IPS-20b (cell line): ENCODE measurements around the gene MRPL2.
A peak's percentile ranks its signal among the peaks of the same experiment; 100 is the strongest.

Experiments
- H3K27ac ChIP-seq: one replicate; pipeline ENCODE4 v1.5.1; 2013; ENCODE audit warnings: low read length
- H3K27me3 ChIP-seq: 2 replicates; pipeline ENCODE4 v1.6.1; 2013; ENCODE audit warnings: mild to moderate bottlenecking, low read length, inconsistent platforms; ENCODE audit not compliant: insufficient read depth
- H3K36me3 ChIP-seq: 2 replicates; pipeline ENCODE4 v1.6.1; 2013; ENCODE audit warnings: low read depth, mild to moderate bottlenecking, inconsistent platforms, low read length, moderate library complexity; ENCODE audit not compliant: insufficient read depth
- H3K4me1 ChIP-seq: 2 replicates; pipeline ENCODE4 v1.6.1; 2013; ENCODE audit warnings: mild to moderate bottlenecking, control low read depth, inconsistent platforms, low read length, moderate library complexity; ENCODE audit not compliant: insufficient read depth
- H3K4me3 ChIP-seq: 2 replicates; pipeline ENCODE4 v1.5.1; 2013; ENCODE audit warnings: mild to moderate bottlenecking, low read length, inconsistent platforms
- H3K9ac ChIP-seq: 2 replicates; pipeline ENCODE4 v1.6.1; 2013; ENCODE audit warnings: low read depth, mild to moderate bottlenecking, inconsistent platforms, low read length, moderate library complexity
- H3K9me3 ChIP-seq: 2 replicates; pipeline ENCODE4 v1.6.1; 2013; ENCODE audit warnings: mild to moderate bottlenecking, low read depth, low read length, inconsistent platforms; ENCODE audit not compliant: insufficient read depth

The MRPL2 gene

GRCh38 chr6:43024436-43024835 is 34.8 kb downstream of the MRPL2 start:
- no peak overlapping the region for H3K9ac ChIP-seq
- H3K36me3 ChIP-seq: peaks cover 76% of the 10 kb centered on the region
- H3K4me3 ChIP-seq: no peak overlapping the region
- peaks cover 7% of the 10 kb centered on the region; the same call in 1 of the 2 replicates for H3K4me1 ChIP-seq
- H3K27ac ChIP-seq: no peak overlapping the region
- no peaks in the 10 kb centered on the region for H3K9me3 ChIP-seq
- no peaks in the 10 kb centered on the region for H3K27me3 ChIP-seq

GRCh38 chr6:43021270-43022047 is 37.8 kb downstream of the MRPL2 start, which contains the start of gene RRP36:
Gene RRP36 (plus strand): TSS chr6:43021623. CDS start chr6:43021655, 32 bp downstream.
- peak within 1 kb of the TSS; percentile 99 for H3K27ac ChIP-seq
- H3K27me3 ChIP-seq: no peaks in the 10 kb centered on the region
- peaks cover 71% of the 10 kb centered on the region for H3K36me3 ChIP-seq
- H3K4me1 ChIP-seq: peaks cover 7% of the 10 kb centered on the region; the same call in 1 of the 2 replicates
- peak within 1 kb of the TSS; percentile 100 for H3K9ac ChIP-seq
- H3K4me3 ChIP-seq: peak within 1 kb of the TSS; percentile 100
- no peaks in the 10 kb centered on the region for H3K9me3 ChIP-seq

GRCh38 chr6:43020847-43021246 is 38.4 kb downstream of the MRPL2 start:
- Histone ChIP-seq H3K4me3 (peak overlapping the region; percentile 100), H3K36me3 (peaks cover 65% of the 10 kb centered on the region), H3K9me3 (no peaks in the 10 kb centered on the region), H3K27me3 (no peaks in the 10 kb centered on the region), H3K27ac (peak overlapping the region; percentile 89), H3K9ac (peak overlapping the region; percentile 100; the same call in 1 of the 2 replicates), H3K4me1 (peaks cover 7% of the 10 kb centered on the region; the same call in 1 of the 2 replicates)

GRCh38 chr6:43020052-43020705 is 39.1 kb downstream of the MRPL2 start:
- Histone ChIP-seq H3K9ac (peak overlapping the region; percentile 100; the same call in 1 of the 2 replicates), H3K4me1 (peaks cover 9% of the 10 kb centered on the region; the same call in 1 of the 2 replicates), H3K9me3 (no peaks in the 10 kb centered on the region), H3K27ac (peak overlapping the region; percentile 89), H3K27me3 (no peaks in the 10 kb centered on the region), H3K36me3 (peaks cover 60% of the 10 kb centered on the region), H3K4me3 (peak overlapping the region; percentile 100; the same call in 1 of the 2 replicates)

- Histone ChIP-seq H3K9ac (no peak overlapping the region), H3K27ac (no peak overlapping the region), H3K4me1 (peaks cover 13% of the 10 kb centered on the region; the same call in 1 of the 2 replicates), H3K27me3 (no peaks in the 10 kb centered on the region), H3K36me3 (peaks cover 50% of the 10 kb centered on the region), H3K9me3 (no peaks in the 10 kb centered on the region), H3K4me3 (no peak overlapping the region)
These were observed 40.1 kb downstream of the MRPL2 start for GRCh38 chr6:43019152-43019551.

- Histone ChIP-seq H3K4me3 (no peak overlapping the region), H3K27ac (no peak overlapping the region), H3K27me3 (no peaks in the 10 kb centered on the region), H3K9ac (no peak overlapping the region), H3K36me3 (peaks cover 46% of the 10 kb centered on the region), H3K9me3 (no peaks in the 10 kb centered on the region), H3K4me1 (peaks cover 22% of the 10 kb centered on the region; the same call in 1 of the 2 replicates)
These were observed 42.3 kb downstream of the MRPL2 start for GRCh38 chr6:43016943-43017334.

- H3K4me1 ChIP-seq: peaks cover 22% of the 10 kb centered on the region; the same call in 1 of the 2 replicates
- no peak overlapping the region for H3K27ac ChIP-seq
- peaks cover 52% of the 10 kb centered on the region for H3K36me3 ChIP-seq
- H3K9ac ChIP-seq: no peak overlapping the region
- no peaks in the 10 kb centered on the region for H3K27me3 ChIP-seq
- H3K4me3 ChIP-seq: no peak overlapping the region
- H3K9me3 ChIP-seq: no peaks in the 10 kb centered on the region
These were observed 42.9 kb downstream of the MRPL2 start for GRCh38 chr6:43016176-43016942.

- Histone ChIP-seq H3K36me3 (peaks cover 58% of the 10 kb centered on the region), H3K9ac (peak overlapping the region; percentile 91), H3K4me3 (peak overlapping the region; percentile 99), H3K4me1 (peaks cover 15% of the 10 kb centered on the region; the same call in 1 of the 2 replicates), H3K27ac (peak overlapping the region; percentile 64), H3K27me3 (no peaks in the 10 kb centered on the region), H3K9me3 (no peaks in the 10 kb centered on the region)
These were observed 44.8 kb downstream of the MRPL2 start for GRCh38 chr6:43014434-43014909.

GRCh38 chr6:43013843-43014433 is 45.3 kb downstream of the MRPL2 start, which contains the start of the genes KLHDC3 and MEA1:
Gene KLHDC3 (plus strand): TSS chr6:43014249. CDS start chr6:43017193, 2,944 bp downstream.
Gene MEA1 (minus strand): TSS chr6:43013946. CDS start chr6:43013813, 133 bp downstream.
- Histone ChIP-seq H3K36me3 (peaks cover 58% of the 10 kb centered on the region), H3K27me3 (no peaks in the 10 kb centered on the region), H3K9ac (peak within 1 kb of the TSS; percentile 91), H3K4me1 (peaks cover 15% of the 10 kb centered on the region; the same call in 1 of the 2 replicates), H3K9me3 (no peaks in the 10 kb centered on the region), H3K27ac (peak within 1 kb of the TSS; percentile 64), H3K4me3 (peak within 1 kb of the TSS; percentile 99)

- Histone ChIP-seq H3K27me3 (no peaks in the 10 kb centered on the region), H3K9ac (peak overlapping the region; percentile 91), H3K9me3 (no peaks in the 10 kb centered on the region), H3K4me3 (peak overlapping the region; percentile 99), H3K27ac (no peak overlapping the region), H3K36me3 (peaks cover 58% of the 10 kb centered on the region), H3K4me1 (peaks cover 15% of the 10 kb centered on the region; the same call in 1 of the 2 replicates)
These were observed 46.0 kb downstream of the MRPL2 start for GRCh38 chr6:43013097-43013842.
